Measurements from ENCODE around the gene SECTM1.
A peak's percentile ranks its signal among the peaks of the same experiment; 100 is the strongest.

The SECTM1 gene

GRCh38 chr17:82294064-82294773 lies 39.3 kb downstream of the SECTM1 start:
- TF ChIP-seq FOXP2 (optimal IDR thresholded peaks at IDR 0.05; ENCODE audit: borderline replicate concordance, extremely low read depth, extremely low read length, insufficient read depth) (no peak), REST (IDR thresholded peaks at IDR 0.05; ENCODE audit: insufficient read depth in 1 of 2, low read depth in 2 of 2, low read length in 2 of 2) (no peak), TAF1 (IDR thresholded peaks at IDR 0.05; ENCODE audit: borderline replicate concordance, insufficient read depth, low read length) (no peak), POLR2AphosphoS5 (IDR thresholded peaks at IDR 0.05; ENCODE audit: low read depth, low read length) (peak; percentile 44), SIN3A (IDR thresholded peaks at IDR 0.05; ENCODE audit: borderline replicate concordance, insufficient read depth, low read length) (no peak)

DNA sequence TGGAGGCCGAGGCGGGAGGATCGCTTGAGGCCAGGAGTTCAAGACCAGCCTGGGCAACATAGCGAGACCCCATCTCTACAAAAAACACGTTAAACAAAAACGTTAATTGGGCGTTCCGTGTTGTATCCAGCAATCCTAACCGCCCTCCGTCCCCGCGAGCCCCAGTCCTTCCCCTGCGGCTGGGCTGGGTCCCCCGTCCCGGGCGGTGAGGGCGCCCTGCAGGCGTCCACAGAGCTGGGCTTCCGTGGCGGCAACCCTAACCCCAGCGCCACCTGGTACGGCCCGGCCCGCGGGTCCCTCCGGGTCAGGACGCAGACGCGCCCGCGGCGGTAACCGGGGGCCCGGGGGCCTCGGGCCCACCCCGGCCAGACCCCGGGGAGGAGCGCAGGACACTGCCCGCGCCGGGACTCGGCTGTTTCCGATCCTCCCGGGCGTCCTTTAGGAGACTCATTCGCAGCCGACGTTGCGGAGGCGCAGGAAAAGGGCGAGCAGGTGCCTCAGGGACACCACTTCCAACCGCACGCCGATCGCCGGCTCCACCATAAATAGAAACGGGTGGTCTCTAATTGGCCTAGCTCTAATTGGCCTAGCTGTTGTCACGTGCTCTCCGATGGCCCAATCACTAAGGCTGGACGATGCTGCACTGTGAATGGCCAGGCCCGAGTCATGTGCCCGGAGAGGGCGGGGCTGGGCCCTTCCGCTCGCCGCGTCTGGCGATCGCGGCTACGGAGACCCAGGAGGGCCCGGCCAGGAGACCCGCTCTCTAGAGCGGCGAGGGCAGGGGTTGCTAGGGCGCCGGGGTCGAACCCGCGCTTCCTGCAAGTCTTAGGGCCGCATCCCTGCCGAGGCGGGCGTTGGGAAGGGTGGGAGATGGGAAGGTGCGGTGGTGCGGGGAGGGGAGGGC lies 41.1 kb downstream of the SECTM1 start:
- peak; percentile 19 to 50; a peak in 2 of 4 replicates for TF ChIP-seq REST (IDR thresholded peaks at IDR 0.05; ENCODE audit: insufficient read depth in 1 of 2, low read depth in 2 of 2, low read length in 2 of 2)
- TF ChIP-seq SIN3A (IDR thresholded peaks at IDR 0.05; ENCODE audit: borderline replicate concordance, insufficient read depth, low read length) = peak; percentile 77; the same call in 1 of the 2 replicates
- peak; percentile 99 for TF ChIP-seq POLR2AphosphoS5 (IDR thresholded peaks at IDR 0.05; ENCODE audit: low read depth, low read length)
- TF ChIP-seq TAF1 (IDR thresholded peaks at IDR 0.05; ENCODE audit: borderline replicate concordance, insufficient read depth, low read length) = peak; percentile 87; the same call in 1 of the 2 replicates
- TF ChIP-seq FOXP2 (optimal IDR thresholded peaks at IDR 0.05; ENCODE audit: borderline replicate concordance, extremely low read depth, extremely low read length, insufficient read depth) = no peak

DNA sequence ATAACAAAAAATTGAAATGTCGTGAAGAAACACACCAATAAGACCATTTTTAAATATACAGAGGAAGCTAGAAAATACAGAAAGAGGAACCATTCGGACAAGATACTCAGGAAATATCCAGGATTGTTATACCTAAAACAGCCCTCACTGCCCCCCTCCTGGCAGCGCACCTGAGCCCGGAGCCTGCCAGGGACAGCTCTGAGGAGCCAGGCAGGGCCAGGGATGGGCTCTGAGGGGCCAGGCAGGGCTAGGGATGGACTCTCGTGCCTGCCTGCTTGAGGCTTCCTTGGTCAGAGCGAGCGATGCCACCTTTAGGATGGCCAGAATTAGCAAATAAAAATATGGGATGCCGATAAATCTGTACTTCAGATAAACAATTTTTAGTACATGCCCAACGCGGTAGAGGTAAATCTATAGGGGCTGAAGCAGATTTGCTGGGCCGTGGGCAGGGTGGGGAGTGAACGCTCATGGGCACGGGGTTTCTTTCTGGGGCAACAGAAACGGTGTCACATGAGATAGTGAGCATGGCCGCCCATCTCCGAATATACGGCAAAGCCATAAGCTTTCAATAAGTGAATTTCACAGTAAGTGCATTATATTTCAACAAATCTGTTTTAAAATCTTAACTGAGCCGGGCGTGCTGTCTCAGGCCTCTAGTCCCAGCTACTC lies 41.9 kb downstream of the SECTM1 start:
- TF ChIP-seq FOXP2 (optimal IDR thresholded peaks at IDR 0.05; ENCODE audit: borderline replicate concordance, extremely low read depth, extremely low read length, insufficient read depth) (no peak), TAF1 (IDR thresholded peaks at IDR 0.05; ENCODE audit: borderline replicate concordance, insufficient read depth, low read length) (no peak), POLR2AphosphoS5 (IDR thresholded peaks at IDR 0.05; ENCODE audit: low read depth, low read length) (no peak), REST (IDR thresholded peaks at IDR 0.05; ENCODE audit: insufficient read depth in 1 of 2, low read depth in 2 of 2, low read length in 2 of 2) (no peak), SIN3A (IDR thresholded peaks at IDR 0.05; ENCODE audit: borderline replicate concordance, insufficient read depth, low read length) (no peak)

DNA sequence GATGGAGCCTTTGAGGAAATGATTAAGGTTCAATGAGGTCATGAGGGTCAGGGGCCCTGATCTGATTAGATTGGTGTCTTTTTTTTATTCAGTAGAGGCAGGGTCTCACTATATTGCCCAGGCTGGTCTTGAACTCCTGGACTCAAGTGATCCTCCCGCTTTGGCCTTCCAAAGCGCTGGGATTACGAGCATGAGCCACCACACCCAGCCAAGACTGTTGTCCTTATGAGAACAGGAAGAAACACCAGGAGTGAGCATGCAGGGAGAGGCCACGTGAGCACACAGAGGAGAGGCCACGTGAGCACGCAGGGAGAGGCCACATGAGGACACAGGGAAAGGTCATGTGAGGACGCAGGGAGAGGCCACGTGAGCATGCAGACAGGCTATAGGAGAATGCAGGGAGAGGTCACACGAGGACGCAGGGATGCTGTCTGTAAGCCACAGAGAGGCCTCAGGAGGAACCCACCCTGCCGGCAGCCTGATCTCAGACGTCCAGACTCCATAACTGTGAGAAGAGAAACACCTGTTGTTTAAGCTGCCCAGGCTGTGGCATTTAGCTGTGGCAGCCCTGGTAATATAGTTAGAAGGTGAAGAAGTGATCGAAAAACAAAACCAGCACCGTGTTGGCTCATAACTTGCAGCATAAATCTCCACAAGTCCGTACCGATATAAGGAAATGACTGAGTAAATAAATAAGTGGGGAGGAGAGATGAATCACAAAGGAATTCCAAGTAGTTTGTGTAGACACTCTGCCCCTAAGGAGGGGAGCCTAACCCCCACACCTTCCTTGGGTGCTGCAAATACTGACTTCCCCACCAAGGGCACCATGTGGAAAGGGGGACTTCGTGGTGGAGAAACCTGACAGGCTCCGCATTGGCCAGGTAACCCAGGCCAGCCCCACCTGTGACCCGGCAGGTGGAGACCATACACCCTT lies 45.4 kb downstream of the SECTM1 start:
- TF ChIP-seq SIN3A (IDR thresholded peaks at IDR 0.05; ENCODE audit: borderline replicate concordance, insufficient read depth, low read length) (no peak), FOXP2 (optimal IDR thresholded peaks at IDR 0.05; ENCODE audit: borderline replicate concordance, extremely low read depth, extremely low read length, insufficient read depth) (no peak), POLR2AphosphoS5 (IDR thresholded peaks at IDR 0.05; ENCODE audit: low read depth, low read length) (no peak), REST (IDR thresholded peaks at IDR 0.05; ENCODE audit: insufficient read depth in 1 of 2, low read depth in 2 of 2, low read length in 2 of 2) (no peak), TAF1 (IDR thresholded peaks at IDR 0.05; ENCODE audit: borderline replicate concordance, insufficient read depth, low read length) (no peak)

All from PFSK-1 (cell line).